Sigmoid colon (tissue), 3 donors: ENCODE data around the gene KRT75.

ENCODE experiments used
- POLR2A ChIP-seq, 2 donors: fragments of 450-650 bp; IDR thresholded peaks; one replicate each; pipeline ENCODE4 v1.6.1; 2016; ENCODE audit warnings: antibody characterized with exemption in 2 of 2, mild to moderate bottlenecking in 2 of 2, moderate library complexity in 2 of 2
- TF ChIP-seq, protein P1 (sequence below), 4 experiments: fragments of 450-650 bp in 3 of 4; fragments of 200-600 bp in 1 of 4; IDR thresholded peaks; one replicate each; pipeline ENCODE4 v1.5.1; 2016 to 2019; ENCODE audit warnings: antibody characterized with exemption in 4 of 4, mild to moderate bottlenecking in 3 of 4, moderate library complexity in 2 of 4

DNA sequence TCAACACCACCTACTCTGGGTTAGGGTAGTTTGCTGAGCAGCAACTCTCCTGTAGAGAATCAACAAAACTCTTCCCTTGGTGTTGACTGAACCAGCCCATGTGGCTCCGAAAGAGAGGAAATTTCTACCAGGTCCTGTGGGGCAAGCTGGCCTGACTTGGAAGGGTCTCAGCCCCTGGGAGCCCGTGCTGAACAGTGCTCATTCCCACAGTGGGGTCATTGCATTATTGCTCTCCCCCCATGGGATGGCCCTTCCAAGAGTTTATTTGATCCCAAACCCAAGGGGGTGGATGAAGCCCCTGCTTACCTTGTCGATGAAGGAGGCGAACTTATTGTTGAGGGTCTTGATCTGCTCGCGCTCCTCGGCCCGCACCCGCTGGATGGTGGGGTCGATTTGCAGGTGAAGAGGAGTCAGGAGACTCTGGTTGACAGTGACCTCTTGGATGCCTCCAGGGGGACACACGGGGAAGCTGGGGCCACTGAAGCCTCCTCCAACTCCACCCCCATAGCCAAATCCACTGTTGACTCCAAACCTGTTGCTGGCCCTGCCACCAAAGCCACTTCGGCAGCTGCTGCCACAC, 580 bp downstream of the KRT75 start:
- TF ChIP-seq, protein P1, sequence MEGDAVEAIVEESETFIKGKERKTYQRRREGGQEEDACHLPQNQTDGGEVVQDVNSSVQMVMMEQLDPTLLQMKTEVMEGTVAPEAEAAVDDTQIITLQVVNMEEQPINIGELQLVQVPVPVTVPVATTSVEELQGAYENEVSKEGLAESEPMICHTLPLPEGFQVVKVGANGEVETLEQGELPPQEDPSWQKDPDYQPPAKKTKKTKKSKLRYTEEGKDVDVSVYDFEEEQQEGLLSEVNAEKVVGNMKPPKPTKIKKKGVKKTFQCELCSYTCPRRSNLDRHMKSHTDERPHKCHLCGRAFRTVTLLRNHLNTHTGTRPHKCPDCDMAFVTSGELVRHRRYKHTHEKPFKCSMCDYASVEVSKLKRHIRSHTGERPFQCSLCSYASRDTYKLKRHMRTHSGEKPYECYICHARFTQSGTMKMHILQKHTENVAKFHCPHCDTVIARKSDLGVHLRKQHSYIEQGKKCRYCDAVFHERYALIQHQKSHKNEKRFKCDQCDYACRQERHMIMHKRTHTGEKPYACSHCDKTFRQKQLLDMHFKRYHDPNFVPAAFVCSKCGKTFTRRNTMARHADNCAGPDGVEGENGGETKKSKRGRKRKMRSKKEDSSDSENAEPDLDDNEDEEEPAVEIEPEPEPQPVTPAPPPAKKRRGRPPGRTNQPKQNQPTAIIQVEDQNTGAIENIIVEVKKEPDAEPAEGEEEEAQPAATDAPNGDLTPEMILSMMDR (IDR thresholded peaks at IDR 0.05), result no peak
- no peak for TF ChIP-seq POLR2A (IDR thresholded peaks at IDR 0.05)
